HT1080 (cell line): Measurements from ENCODE around the gene F2RL3. TPM values are rescaled to one million over a fixed set of nuclear protein-coding genes. Genes with fewer than 3 reads are reported as not detected.

Experiments used
- DNase-seq: peaks from one replicate; pipeline ENCODE4 v3.0.0-alpha.2; 2015; ENCODE audit warnings: low read depth
- polyA plus RNA-seq, 2 experiments: library from polyadenylated mRNA; depleted of rRNA; stranded (reverse); fragments of >200 nt; gene quantifications; 2 replicates each; pipeline ENCODE4 v1.2.3, GENCODE V29; 2015
- total RNA-seq: library from RNA; depleted of rRNA; stranded (reverse); fragments of >200 nt; shearing (Covaris generic); gene quantifications from 2 replicates; pipeline ENCODE4 v1.2.3, GENCODE V29; 2014; rRNA removed

Gene F2RL3
- total RNA-seq: not detected in 2 replicates
- 0.72 TPM in 1 of 2 replicates, not detected in the other for polyA plus RNA-seq (2015; cell fraction: cytosol; rRNA removed)
- 0.11 TPM in 1 of 2 replicates, not detected in the other for polyA plus RNA-seq (2015; cell fraction: nucleus; rRNA removed)

- DNase-seq: peak; percentile 46
Observed at GRCh38 chr19:16888629-16889365, at the start of gene F2RL3. Gene F2RL3 (plus strand): TSS chr19:16888999. CDS start chr19:16889190, 191 bp downstream.

DNA sequence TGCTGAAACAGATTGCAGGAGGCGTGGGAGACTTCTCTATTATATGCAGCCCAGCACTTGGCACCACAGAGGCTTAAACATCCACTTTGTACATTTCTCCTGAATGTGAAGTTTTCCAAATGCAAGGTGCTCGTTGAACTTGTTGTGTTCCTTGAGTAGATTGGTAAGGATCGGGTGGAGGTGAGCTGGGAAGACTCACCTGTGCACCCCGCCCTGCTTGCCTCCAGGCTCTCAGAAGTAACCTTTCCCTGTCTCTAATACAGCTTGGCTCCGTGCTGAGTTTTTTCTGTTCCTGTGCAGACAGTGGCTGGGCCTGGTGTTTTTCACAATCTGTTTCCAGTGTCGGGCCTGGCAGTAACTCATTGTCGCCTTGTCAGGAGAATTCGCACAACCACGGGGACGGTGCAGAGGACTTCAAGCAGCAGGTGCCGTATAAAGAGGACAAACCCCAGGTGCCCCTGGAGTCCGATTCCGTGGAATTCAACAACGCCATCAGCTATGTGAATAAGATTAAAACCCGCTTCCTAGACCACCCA, 47.3 kb upstream of the F2RL3 start:
- DNase-seq: no peak

DNA sequence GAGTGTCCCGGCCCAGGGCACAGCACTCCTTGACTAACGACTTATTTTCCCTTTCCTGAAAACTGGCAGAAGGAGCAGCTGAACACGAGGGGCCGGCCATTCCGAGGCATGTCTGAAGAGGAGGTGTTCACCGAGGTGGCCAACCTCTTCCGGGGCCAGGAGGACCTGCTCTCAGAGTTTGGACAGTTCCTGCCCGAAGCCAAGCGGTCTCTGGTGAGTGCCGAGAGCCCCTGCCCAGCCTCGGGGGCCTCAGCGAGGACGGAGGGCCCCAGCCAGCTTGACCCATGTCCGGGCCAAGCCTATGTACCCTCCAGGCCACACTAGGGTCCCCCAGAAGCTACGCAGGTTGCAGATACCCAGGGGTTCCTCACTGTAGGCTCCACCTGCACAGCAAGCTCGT, 41.9 kb upstream of the F2RL3 start:
- no peak for DNase-seq

DNA sequence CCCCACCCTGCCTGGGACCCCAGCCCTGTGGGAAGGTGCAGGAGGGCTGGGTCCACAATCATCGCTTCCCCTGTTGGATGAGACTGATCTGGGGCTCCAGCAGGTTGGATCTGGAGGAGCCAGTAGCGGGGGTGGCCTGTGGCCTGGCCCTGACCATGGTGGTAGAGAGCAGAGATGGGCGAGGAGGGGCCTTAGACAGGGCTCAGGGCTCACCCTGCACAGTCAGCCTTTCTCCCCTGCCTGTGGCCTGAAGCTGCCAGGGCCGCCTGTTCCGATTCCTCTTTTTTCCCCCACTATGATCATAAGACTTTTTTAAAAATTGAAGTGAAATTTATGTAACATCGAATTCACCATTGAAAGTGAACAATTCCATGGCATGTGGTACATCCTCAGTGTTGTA, 41.4 kb upstream of the F2RL3 start:
- DNase-seq: no peak

- DNase-seq: no peak
Observed at GRCh38 chr19:16849168-16849567, 39.6 kb upstream of the F2RL3 start.

DNA sequence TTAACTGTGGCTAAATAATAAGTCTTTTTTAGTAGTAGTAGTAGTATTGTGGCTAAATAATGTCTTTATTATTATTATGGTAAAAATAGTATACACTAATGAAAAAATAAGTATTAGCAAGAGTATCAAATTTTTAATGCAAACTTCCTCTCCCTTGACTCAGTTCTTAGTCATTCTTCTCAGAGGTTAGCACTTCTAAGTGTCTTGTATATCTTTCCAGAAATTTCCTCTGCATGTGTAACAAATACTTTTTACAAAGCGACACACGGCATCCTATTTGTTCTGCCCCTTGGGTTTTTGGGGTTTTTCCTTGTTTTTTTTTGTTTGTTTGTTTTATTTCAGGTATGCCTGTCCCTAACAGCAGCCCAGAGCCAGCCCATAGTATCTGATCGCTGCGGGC, 38.7 kb upstream of the F2RL3 start:
- DNase-seq: no peak

GRCh38 chr19:16851031-16851712, 37.6 kb upstream of the F2RL3 start:
- peak; percentile 38 for DNase-seq

GRCh38 chr19:16853066-16853465, 35.7 kb upstream of the F2RL3 start:
- no peak for DNase-seq

- DNase-seq: no peak
Observed at GRCh38 chr19:16856091-16856490, 32.7 kb upstream of the F2RL3 start.

DNA sequence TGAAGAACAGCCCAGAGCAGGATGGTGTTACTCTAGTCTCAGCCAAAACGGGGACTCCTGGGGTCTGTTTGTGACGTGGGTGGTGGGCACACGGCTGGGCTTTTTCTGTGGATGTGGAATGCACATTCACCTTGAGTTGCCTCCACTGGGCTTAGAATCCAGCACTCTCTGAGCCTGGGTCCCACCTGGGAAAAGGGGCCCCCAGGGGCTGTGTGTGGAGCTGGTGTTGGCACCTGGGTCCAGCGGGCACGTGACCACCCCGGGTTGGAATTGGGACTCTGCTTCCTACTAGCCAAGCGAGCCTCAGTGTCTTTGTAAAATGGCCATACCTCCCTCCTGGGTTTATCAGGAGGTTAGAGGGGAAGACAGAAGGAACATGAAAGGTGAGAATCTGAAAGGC, 29.2 kb upstream of the F2RL3 start:
- no peak for DNase-seq

DNA sequence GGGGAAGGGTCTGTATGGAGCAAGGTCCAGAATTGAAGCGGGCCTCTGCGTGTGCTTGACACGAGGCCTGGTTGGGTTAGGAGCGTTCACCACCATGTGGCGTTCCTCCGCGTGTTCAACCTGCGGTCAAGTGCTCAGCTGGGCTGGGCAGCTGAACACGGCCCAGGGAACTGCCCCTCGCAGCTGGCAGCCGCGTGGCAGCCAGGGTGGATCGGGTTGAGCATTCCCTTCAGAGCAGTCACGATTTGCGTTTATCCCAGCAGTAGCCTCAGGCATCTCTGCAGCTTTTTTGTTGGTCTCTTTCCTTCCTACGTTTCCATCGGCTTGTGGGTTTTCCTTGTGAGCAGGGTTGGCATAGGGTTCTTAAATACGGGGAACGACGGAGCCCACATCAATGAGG, 28.7 kb upstream of the F2RL3 start:
- DNase-seq: no peak

DNA sequence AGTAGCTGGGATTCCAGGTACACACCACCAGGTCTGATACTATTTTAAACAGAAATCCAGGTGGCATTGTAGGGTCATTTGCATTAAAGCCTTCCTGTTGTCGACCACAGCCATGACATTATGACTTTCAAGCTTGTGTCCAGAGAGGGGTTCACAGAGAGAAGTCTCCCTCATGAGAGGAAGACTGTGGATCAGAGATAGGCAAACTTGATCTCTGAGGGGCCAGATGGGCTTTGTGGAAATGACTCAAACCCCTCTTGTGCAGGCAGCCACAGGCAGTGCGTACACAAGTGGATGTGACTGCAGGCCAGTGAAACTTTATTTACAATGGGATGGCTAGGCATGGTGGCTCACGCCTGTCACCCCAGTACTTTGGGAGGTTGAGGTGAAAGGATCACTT, 27.8 kb upstream of the F2RL3 start:
- no peak for DNase-seq

DNA sequence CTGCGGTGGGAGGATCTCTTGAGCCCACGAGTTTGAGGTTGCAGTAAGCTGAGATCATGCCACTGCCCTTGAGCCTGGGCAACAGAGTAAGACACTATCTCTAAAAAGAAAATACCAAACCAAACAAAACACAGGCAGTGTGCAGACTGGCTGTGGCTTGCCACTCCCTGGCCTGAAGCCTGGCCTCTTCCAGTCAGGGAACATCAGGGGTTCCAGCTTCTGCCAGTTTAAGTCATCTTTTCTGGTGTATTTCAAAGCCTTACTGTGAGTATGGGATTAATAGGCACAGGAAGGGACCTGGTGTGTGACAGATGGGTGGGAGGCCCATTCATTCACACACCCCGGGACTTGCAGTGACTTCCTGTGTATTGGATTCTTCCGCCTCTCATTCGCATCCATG, 27.0 kb upstream of the F2RL3 start:
- no peak for DNase-seq

DNA sequence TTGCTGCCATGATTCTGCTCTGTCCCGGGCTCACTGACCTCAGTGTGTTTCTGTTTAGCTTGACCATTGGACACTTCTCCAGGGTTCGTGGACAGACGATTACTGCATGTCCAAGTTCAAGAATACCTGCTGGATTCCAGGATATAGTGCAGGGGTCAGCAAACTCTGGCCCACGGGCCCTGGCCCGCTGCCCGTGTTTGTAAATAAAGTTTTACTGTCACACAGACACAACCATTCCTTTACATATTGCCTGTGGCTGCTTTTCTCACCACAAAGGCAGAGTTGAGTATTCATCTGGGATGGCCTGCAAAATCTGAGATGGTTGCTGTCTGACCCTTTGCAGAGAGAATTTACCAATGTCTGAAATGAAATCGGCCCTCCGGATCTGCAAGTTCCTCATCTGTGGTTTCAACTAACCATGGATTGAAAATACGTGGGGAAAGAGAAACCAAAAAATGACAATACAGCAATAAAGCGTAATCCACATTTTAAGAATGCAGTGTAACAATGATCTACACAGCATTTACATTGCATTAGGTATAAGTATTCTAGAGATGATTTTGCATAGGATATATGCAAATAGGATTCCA, 25.9 kb upstream of the F2RL3 start:
- DNase-seq: no peak

DNA sequence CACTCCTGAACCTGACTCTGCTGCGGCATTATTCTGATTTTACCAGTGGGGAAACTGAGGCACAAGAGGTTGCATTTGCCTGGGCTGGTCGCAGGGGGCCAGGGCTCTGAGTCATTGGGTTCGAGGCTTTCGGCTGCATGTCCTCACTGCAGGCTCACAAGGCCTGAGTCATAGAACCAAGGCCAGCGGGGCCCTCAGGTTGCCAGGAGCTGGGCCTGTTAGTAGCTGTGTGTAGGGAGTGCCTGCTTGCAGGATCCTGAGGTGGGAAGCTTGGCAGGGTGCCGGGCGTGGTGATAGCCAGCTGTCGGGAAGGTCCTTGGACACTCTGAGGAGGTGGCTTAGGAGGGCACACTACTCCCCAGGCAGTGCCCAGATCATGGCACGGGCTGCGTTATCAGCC, 21.6 kb upstream of the F2RL3 start:
- no peak for DNase-seq

DNA sequence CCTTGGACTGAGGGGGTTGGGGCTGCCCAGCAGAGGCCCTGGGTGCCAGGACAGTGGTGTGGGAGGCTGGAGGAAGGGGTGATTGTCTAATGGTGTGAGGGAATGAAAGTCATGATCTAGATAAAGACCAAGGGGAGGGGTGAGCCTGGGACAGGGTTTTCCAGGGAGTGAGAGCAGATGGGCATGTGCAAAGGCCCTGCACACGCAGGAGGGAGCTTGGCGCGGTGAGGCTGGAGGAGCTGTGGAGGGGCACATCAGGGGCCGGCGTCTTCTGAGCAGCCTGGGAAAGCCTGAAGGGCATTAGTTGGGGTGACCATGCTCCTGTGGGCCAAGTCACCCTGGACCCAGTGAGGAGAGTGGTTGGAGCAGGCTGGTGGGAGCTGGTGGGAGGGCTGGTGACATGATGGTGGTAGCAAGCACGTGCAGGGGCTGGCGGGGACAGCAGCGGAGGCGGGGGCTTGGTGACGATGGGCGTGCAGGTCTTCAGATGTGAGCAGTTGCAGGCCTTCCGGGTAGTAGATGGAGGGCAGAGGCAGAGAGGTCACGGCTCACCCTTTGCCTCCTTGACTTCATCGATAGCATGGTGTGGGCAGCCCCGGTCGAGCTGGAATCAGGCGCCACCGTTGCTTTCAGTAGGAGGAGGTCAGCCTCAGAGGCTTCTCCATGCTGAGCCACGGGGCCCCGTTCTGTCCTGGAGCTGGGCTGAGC, 20.2 kb upstream of the F2RL3 start:
- no peak for DNase-seq

DNA sequence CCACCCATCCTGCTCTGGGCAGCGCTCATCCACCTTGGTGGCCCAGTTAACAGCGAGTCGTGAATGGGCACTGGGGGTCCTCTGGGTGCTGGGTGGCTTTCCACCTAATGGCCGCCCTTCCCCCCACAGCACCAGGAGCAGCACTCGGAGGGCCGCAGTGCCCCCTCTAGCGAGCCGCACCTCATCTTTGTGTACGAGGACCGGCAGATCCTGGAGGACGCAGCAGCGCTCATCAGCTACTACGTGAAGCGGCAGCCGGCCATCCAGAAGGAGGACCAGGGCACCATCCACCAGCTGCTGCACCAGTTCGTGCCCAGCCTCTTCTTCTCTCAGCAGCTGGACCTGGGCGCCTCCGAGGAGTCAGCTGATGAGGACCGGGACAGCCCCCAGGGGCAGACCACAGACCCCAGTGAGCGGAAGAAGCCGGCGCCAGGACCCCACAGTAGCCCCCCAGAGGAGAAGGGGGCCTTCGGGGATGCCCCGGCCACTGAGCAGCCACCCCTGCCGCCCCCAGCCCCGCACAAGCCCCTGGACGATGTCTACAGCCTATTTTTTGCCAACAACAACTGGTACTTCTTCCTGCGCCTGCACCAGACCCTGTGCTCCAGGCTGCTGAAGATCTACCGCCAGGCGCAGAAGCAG, 19.3 kb upstream of the F2RL3 start:
- DNase-seq: no peak

- DNase-seq: no peak
Observed at GRCh38 chr19:16871871-16872270, 16.9 kb upstream of the F2RL3 start.

DNA sequence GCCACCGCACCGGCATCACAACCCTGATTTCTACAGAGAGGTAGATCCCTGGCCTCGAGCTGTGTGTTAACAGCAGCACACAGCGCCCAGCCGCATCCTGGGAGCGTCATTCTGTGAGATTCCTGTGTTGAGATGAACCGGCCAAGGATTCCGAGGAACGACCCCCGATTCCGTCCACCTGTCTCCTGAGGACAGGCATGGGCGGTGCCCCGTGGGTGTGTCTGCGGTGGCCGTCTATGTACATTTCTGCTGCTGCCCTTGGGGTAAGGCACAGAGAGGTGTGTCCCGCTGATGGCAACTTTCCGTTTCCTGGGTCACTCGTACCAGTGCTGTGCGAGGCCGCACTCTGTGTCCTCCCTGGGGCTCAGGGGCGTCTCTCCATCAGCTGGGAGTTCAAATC, 16.1 kb upstream of the F2RL3 start:
- no peak for DNase-seq

DNA sequence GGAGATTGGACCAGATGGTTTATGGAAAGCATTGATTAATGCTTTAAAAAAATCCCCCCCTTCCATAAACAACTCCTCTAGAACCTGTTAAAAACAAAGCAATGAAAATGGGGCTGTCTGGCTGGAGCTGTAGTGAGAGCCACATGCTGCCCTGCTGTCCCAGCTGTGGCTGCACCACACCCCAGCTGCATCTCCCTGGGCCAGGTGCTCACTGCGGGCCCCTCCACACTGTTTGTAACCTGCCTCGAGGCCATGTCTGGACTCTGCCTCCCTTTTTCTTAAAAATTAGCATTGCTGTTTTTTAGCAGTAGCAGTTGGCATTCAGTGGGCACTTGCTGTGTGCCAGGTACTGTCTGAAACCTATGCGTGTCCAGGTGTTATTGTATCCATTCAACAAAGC, 15.2 kb upstream of the F2RL3 start:
- DNase-seq: no peak
